CD4-positive, alpha-beta T cell (primary cell): ENCODE data around the gene MBNL3. TPM values are rescaled to one million over a fixed set of nuclear protein-coding genes. Genes with fewer than 3 reads are reported as not detected.

Experiments
- ATAC-seq: fragments of 200-7000 bp; cut with Tn5 transposase; one replicate; pipeline ENCODE4 v1.10.0; 2022; ENCODE audit warnings: mild to moderate bottlenecking; ENCODE audit not compliant: poor library complexity
- CTCF ChIA-PET: fragments of 350-600 bp; sonication (Branson Sonifier 250); formaldehyde crosslinking; loops from one replicate; lab custom pipeline; 2021; ENCODE audit warnings: antibody characterized with exemption, inconsistent platforms; lab: Charles Lee
- POLR2A ChIA-PET: fragments of 350-600 bp; sonication (Branson Sonifier 250); formaldehyde crosslinking; loops from one replicate; lab custom pipeline; 2021; ENCODE audit warnings: antibody characterized with exemption, inconsistent platforms; lab: Charles Lee
- DNase-seq, 14 experiments: peaks; one replicate each; pipeline ENCODE4 v3.0.0-alpha.2; 2013 to 2020; ENCODE audit warnings: mixed read lengths in 2 of 14
- H3K27ac ChIP-seq, 2 donors: one replicate each; pipeline versions ENCODE4 v1.5.1 to v1.7.0; 2013; ENCODE audit warnings: low read length in 2 of 2, low read depth in 1 of 2, mild to moderate bottlenecking in 1 of 2
- H3K27me3 ChIP-seq, 2 experiments: 1 replicate in 1 of 2; 2 replicates in 1 of 2; pipeline versions ENCODE4 v1.6.1 to v1.7.0; 2013; ENCODE audit warnings: low read length in 2 of 2, control low read depth in 1 of 2, mild to moderate bottlenecking in 1 of 2, moderate library complexity in 1 of 2; ENCODE audit not compliant: insufficient read depth in 2 of 2, control insufficient read depth in 1 of 2
- H3K36me3 ChIP-seq: one replicate; pipeline ENCODE4 v1.6.1; 2013; ENCODE audit warnings: low read length, control low read depth; ENCODE audit not compliant: insufficient read depth
- H3K4me1 ChIP-seq: one replicate; pipeline ENCODE4 v1.6.1; 2013; ENCODE audit warnings: low read length, control low read depth; ENCODE audit not compliant: insufficient read depth
- H3K4me3 ChIP-seq: one replicate; pipeline ENCODE4 v1.5.1; 2013; ENCODE audit warnings: mild to moderate bottlenecking, low read length, moderate library complexity
- H3K9me3 ChIP-seq, 2 experiments: 1 replicate in 1 of 2; 2 replicates in 1 of 2; pipeline versions ENCODE4 v1.6.1 to v1.7.0; 2013; ENCODE audit warnings: low read length in 2 of 2, mild to moderate bottlenecking in 2 of 2, control low read depth in 1 of 2, moderate library complexity in 1 of 2; ENCODE audit not compliant: control insufficient read depth in 1 of 2, insufficient read depth in 1 of 2
- H3K27ac Mint-ChIP-seq: one replicate; pipeline ENCODE4 v1.8.0; 2020; ENCODE audit warnings: mixed read lengths
- H3K27me3 Mint-ChIP-seq: one replicate; pipeline ENCODE4 v1.8.0; 2021; ENCODE audit warnings: mixed read lengths
- H3K36me3 Mint-ChIP-seq: one replicate; pipeline ENCODE4 v1.8.0; 2021; ENCODE audit warnings: low read depth, mixed read lengths
- H3K4me1 Mint-ChIP-seq: one replicate; pipeline ENCODE4 v1.8.0; 2021; ENCODE audit warnings: low read depth, mixed read lengths
- H3K4me3 Mint-ChIP-seq: one replicate; pipeline ENCODE4 v1.8.0; 2020; ENCODE audit warnings: mild to moderate bottlenecking, mixed read lengths
- H3K9me3 Mint-ChIP-seq: one replicate; pipeline ENCODE4 v1.8.0; 2020; ENCODE audit warnings: mixed read lengths
- intact Hi-C, 2 experiments: fragments of 100-400 bp; cut with DNase I in 1 of 2; cut with micrococcal nuclease in 1 of 2; formaldehyde crosslinking; loops; one replicate each; pipeline versions ENCODE4 v1.15.1 to v1.9.0; 2023 to 2025; cut with DNase I, micrococcal nuclease
- total RNA-seq, 174 experiments: library from RNA in 2 of 174; stranded (reverse) in 2 of 174; gene quantifications; one replicate each; pipeline ENCODE4 v1.2.3 and lab custom pipeline; 2021 to 2026
- TF ChIP-seq, protein P1 (sequence below): fragments of 200-600 bp; IDR thresholded peaks from one replicate; pipeline ENCODE4 v1.8.0; 2022; ENCODE audit warnings: antibody characterized with exemption, mild to moderate bottlenecking

The MBNL3 gene
- total RNA-seq, 2 experiments from 2014 or later = 19.0 to 19.4 TPM

- Histone ChIP-seq H3K4me3 (peak overlapping the region; percentile 80), H3K9me3 (no peaks in the 10 kb centered on the region), H3K36me3 (no peaks in the 10 kb centered on the region), H3K27ac (peak overlapping the region; percentile 23 to 80), H3K27me3 (no peaks in the 10 kb centered on the region), H3K4me1 (peaks cover 18% of the 10 kb centered on the region)
- Mint-ChIP-seq H3K27me3 (no peaks in the 10 kb centered on the region), H3K27ac (peak overlapping the region; percentile 86), H3K9me3 (no peaks in the 10 kb centered on the region), H3K36me3 (peaks cover 10% of the 10 kb centered on the region), H3K4me1 (peaks cover 68% of the 10 kb centered on the region), H3K4me3 (peak overlapping the region; percentile 97)
- DNase-seq = peak in 9 of 14 experiments; percentile 0 to 66 (median 32)
- CTCF ChIA-PET = interaction anchor here (1.7 kb wide), 1 partner anchor 14 kb away, joined by 7 read pairs; no protein-coding TSS in a partner anchor
- POLR2A ChIA-PET = interaction anchor here (0.6 to 3.7 kb wide), 4 partner anchors 7 to 656 kb away, joined by 3 to 28 read pairs (median 5); no protein-coding TSS in a partner anchor
- intact Hi-C loops = loop anchor here (1.0 to 10.0 kb wide), 4 partner anchors 8 to 463 kb away; partner anchors contain the start of genes RAP2C (in 1 of the 2) and STK26 (in 1 of the 2)
- TF ChIP-seq, protein P1, sequence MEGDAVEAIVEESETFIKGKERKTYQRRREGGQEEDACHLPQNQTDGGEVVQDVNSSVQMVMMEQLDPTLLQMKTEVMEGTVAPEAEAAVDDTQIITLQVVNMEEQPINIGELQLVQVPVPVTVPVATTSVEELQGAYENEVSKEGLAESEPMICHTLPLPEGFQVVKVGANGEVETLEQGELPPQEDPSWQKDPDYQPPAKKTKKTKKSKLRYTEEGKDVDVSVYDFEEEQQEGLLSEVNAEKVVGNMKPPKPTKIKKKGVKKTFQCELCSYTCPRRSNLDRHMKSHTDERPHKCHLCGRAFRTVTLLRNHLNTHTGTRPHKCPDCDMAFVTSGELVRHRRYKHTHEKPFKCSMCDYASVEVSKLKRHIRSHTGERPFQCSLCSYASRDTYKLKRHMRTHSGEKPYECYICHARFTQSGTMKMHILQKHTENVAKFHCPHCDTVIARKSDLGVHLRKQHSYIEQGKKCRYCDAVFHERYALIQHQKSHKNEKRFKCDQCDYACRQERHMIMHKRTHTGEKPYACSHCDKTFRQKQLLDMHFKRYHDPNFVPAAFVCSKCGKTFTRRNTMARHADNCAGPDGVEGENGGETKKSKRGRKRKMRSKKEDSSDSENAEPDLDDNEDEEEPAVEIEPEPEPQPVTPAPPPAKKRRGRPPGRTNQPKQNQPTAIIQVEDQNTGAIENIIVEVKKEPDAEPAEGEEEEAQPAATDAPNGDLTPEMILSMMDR = no peak
- peak; percentile 38 for ATAC-seq
Measured at GRCh38 chrX:132488180-132488705, 595 bp downstream of the MBNL3 start.

GRCh38 chrX:132486599-132487178 is 2.1 kb downstream of the MBNL3 start:
- no peak overlapping the region for H3K4me3 ChIP-seq
- POLR2A ChIA-PET = no interaction called here

DNA sequence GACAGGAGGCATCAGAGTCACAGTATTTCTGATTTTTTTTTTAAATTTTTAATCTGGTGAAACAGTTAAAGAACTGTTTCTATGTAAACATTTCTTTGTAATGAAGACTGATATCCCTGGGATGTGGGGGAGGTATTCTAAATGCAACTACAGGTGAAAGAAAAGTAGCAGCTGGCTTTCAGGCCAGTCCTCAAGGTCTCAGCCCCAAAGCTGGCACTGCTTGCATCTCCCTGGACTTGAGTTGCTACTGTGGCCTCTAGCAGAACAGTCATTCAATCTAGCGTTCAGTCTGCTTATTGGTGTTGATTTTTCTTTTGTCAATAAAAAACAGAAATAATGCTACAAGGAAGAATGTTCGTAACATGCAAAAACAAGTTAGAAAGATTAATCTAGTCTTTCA is 4.9 kb downstream of the MBNL3 start:
- H3K36me3 ChIP-seq = no peaks in the 10 kb centered on the region
- CTCF ChIA-PET = no interaction called here
- Mint-ChIP-seq H3K4me1 (peaks cover 85% of the 10 kb centered on the region), H3K27me3 (no peaks in the 10 kb centered on the region), H3K4me3 (no peak overlapping the region), H3K9me3 (no peaks in the 10 kb centered on the region), H3K27ac (peak overlapping the region; percentile 75), H3K36me3 (peaks cover 4% of the 10 kb centered on the region)
- no peak overlapping the region for H3K27ac ChIP-seq
- H3K4me1 ChIP-seq = peaks cover 24% of the 10 kb centered on the region
- H3K9me3 ChIP-seq = no peaks in the 10 kb centered on the region
- H3K27me3 ChIP-seq = no peaks in the 10 kb centered on the region
- POLR2A ChIA-PET = no interaction called here
- TF ChIP-seq, protein P1 = no peak
- intact Hi-C loops = loop anchor here (5.0 to 10.0 kb wide), 4 partner anchors 52 to 459 kb away; partner anchors contain the start of genes RAP2C (in 1 of the 2) and STK26 (in 1 of the 2)
- ATAC-seq (no peak), DNase-seq (no peak)
- H3K4me3 ChIP-seq = no peak overlapping the region

More at GRCh38 chrX:132486599-132487178, 2.1 kb downstream of the MBNL3 start:
- peak overlapping the region; percentile 44 for H3K27ac Mint-ChIP-seq
- peaks cover 81% of the 10 kb centered on the region for H3K4me1 Mint-ChIP-seq
- no peaks in the 10 kb centered on the region for H3K9me3 ChIP-seq
- H3K27me3 Mint-ChIP-seq = no peaks in the 10 kb centered on the region
- no peak for ATAC-seq
- no peaks in the 10 kb centered on the region for H3K9me3 Mint-ChIP-seq
- H3K27ac ChIP-seq = no peak overlapping the region
- H3K36me3 Mint-ChIP-seq = peaks cover 10% of the 10 kb centered on the region
- TF ChIP-seq, protein P1 = no peak
- H3K36me3 ChIP-seq = no peaks in the 10 kb centered on the region
- intact Hi-C loops = loop anchor here (5.0 to 10.0 kb wide), 3 partner anchors 192 to 462 kb away; partner anchors contain the start of genes RAP2C (in 1 of the 2) and STK26 (in 1 of the 2)
- CTCF ChIA-PET = interaction anchor here (1.0 kb wide), 1 partner anchor 22 kb away, joined by 3 read pairs; no protein-coding TSS in a partner anchor
- no peaks in the 10 kb centered on the region for H3K27me3 ChIP-seq
- peaks cover 26% of the 10 kb centered on the region for H3K4me1 ChIP-seq
- H3K4me3 Mint-ChIP-seq = peak overlapping the region; percentile 42
- no peak for DNase-seq
